GM18499 (cell line): ENCODE measurements around the gene PRR23B.

Experiments used
- ATAC-seq: cut with Tn5 transposase; IDR thresholded peaks from one replicate; pipeline ENCODE4 v1.9.1; 2021; ENCODE audit warnings: moderate number of reproducible peaks; ENCODE audit not compliant: insufficient read depth, unreplicated experiment

The PRR23B gene

GRCh38 chr3:138975351-138975750, 45.4 kb downstream of the PRR23B start:
- ATAC-seq = no peak

- no peak for ATAC-seq
These were observed 46.3 kb downstream of the PRR23B start for GRCh38 chr3:138974462-138974861.

GRCh38 chr3:138972941-138973340, 47.8 kb downstream of the PRR23B start:
- ATAC-seq = no peak

GRCh38 chr3:138971766-138972320, 48.9 kb downstream of the PRR23B start:
- no peak for ATAC-seq
